Measurements from ENCODE around the gene PRMT9. TPM values are rescaled to one million over a fixed set of nuclear protein-coding genes. Genes with fewer than 3 reads are reported as not detected.

Gene PRMT9
- total and polyA plus RNA-seq, 2 donors (not counting 1 experiment from before 2014, with no cell fraction given): 5.6 to 11.0 TPM

- no peak overlapping the region for H3K4me2 ChIP-seq (replicated peaks; ENCODE audit: low read depth, low read length, poor library complexity, severe bottlenecking)
- POLR2A ChIA-PET: no interaction called here
- CTCF ChIA-PET: interaction anchor here (0.6 kb wide), 1 partner anchor 636 kb away, joined by 3 read pairs; no protein-coding TSS in a partner anchor
- no peaks in the 10 kb centered on the region for H4K20me1 ChIP-seq (ENCODE audit: control insufficient read depth, insufficient read depth, low read length, poor library complexity, severe bottlenecking)
- no peaks in the 10 kb centered on the region for H3K36me3 ChIP-seq (replicated peaks in 1 of 2; ENCODE audit: control extremely low read depth in 1 of 2, control insufficient read depth in 1 of 2, extremely low read depth in 1 of 2, insufficient read depth in 2 of 2, low read length in 1 of 2)
- TF ChIP-seq EZH2 (IDR thresholded peaks at IDR 0.05; ENCODE audit: borderline replicate concordance, insufficient read depth, low read depth, low read length, poor library complexity, severe bottlenecking): no peak
- TF ChIP-seq, protein P1, sequence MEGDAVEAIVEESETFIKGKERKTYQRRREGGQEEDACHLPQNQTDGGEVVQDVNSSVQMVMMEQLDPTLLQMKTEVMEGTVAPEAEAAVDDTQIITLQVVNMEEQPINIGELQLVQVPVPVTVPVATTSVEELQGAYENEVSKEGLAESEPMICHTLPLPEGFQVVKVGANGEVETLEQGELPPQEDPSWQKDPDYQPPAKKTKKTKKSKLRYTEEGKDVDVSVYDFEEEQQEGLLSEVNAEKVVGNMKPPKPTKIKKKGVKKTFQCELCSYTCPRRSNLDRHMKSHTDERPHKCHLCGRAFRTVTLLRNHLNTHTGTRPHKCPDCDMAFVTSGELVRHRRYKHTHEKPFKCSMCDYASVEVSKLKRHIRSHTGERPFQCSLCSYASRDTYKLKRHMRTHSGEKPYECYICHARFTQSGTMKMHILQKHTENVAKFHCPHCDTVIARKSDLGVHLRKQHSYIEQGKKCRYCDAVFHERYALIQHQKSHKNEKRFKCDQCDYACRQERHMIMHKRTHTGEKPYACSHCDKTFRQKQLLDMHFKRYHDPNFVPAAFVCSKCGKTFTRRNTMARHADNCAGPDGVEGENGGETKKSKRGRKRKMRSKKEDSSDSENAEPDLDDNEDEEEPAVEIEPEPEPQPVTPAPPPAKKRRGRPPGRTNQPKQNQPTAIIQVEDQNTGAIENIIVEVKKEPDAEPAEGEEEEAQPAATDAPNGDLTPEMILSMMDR (IDR thresholded peaks at IDR 0.05): no peak
- Mint-ChIP-seq H3K27ac (no peak overlapping the region), H3K27me3 (peaks cover 42% of the 10 kb centered on the region), H3K4me3 (peak overlapping the region; percentile 63), H3K4me1 (peaks cover 17% of the 10 kb centered on the region), H3K9me3 (ENCODE audit: insufficient read depth) (no peaks in the 10 kb centered on the region)
- H3K79me2 ChIP-seq (ENCODE audit: control insufficient read depth, insufficient read depth, low read length): no peaks in the 10 kb centered on the region
- peaks cover 0 to 3% (median 0%) of the 10 kb centered on the region in 3 donors for H3K9me3 ChIP-seq (ENCODE audit: control extremely low read depth in 1 of 3, control insufficient read depth in 2 of 3, insufficient read depth in 1 of 3, low read length in 2 of 3)
- no CpG with 5 or more reads among the region's 4 CpGs for WGBS (ENCODE audit: insufficient coverage)
- H3K27me3 ChIP-seq (replicated peaks in 1 of 4; ENCODE audit: control extremely low read depth in 1 of 4, control insufficient read depth in 3 of 4, insufficient read depth in 4 of 4, low read length in 3 of 4): peaks cover 0 to 34% (median 22%) of the 10 kb centered on the region in 4 experiments
- no peak for ATAC-seq (ENCODE audit: low read depth)
- H3K4me1 ChIP-seq (ENCODE audit: control insufficient read depth in 2 of 2, insufficient read depth in 2 of 2, low read length in 2 of 2): peaks cover 16 to 22% of the 10 kb centered on the region in 2 donors
- no peak overlapping the region for H3K9ac ChIP-seq (ENCODE audit: low read length)
- DNase-seq: no peak
- no peak overlapping the region for H3K27ac ChIP-seq (ENCODE audit: low read length in 2 of 2)
- intact Hi-C loops (cut with micrococcal nuclease): no loop called here
- no peak overlapping the region for H3K4me3 ChIP-seq (ENCODE audit: control extremely low read depth in 1 of 5, extremely low read depth in 1 of 5, insufficient read depth in 1 of 5, low read depth in 2 of 5, low read length in 4 of 5)
- H2AFZ ChIP-seq (ENCODE audit: insufficient read depth, low read depth, low read length, poor library complexity, severe bottlenecking): no peak overlapping the region
These were observed 46.4 kb upstream of the PRMT9 start for GRCh38 chr4:147730333-147730732.

GRCh38 chr4:147727476-147728028 lies 43.6 kb upstream of the PRMT9 start:
- no peaks in the 10 kb centered on the region for H3K79me2 ChIP-seq (ENCODE audit: control insufficient read depth, insufficient read depth, low read length)
- no peaks in the 10 kb centered on the region for H4K20me1 ChIP-seq (ENCODE audit: control insufficient read depth, insufficient read depth, low read length, poor library complexity, severe bottlenecking)
- 94% methylated on average over 2 of the region's 2 CpGs for WGBS (ENCODE audit: insufficient coverage)
- H3K9me3 Mint-ChIP-seq (ENCODE audit: insufficient read depth): no peaks in the 10 kb centered on the region
- intact Hi-C loops (cut with micrococcal nuclease): no loop called here
- peaks cover 0 to 3% (median 0%) of the 10 kb centered on the region in 3 donors for H3K9me3 ChIP-seq (ENCODE audit: control extremely low read depth in 1 of 3, control insufficient read depth in 2 of 3, insufficient read depth in 1 of 3, low read length in 2 of 3)
- no peak overlapping the region for H3K4me2 ChIP-seq (replicated peaks; ENCODE audit: low read depth, low read length, poor library complexity, severe bottlenecking)
- no peak overlapping the region for H3K27ac ChIP-seq (ENCODE audit: low read length in 2 of 2)
- no peak overlapping the region for H3K27ac Mint-ChIP-seq
- peaks cover 7% of the 10 kb centered on the region for H3K4me1 Mint-ChIP-seq
- H3K4me3 ChIP-seq (ENCODE audit: control extremely low read depth in 1 of 5, extremely low read depth in 1 of 5, insufficient read depth in 1 of 5, low read depth in 2 of 5, low read length in 4 of 5): no peak overlapping the region
- TF ChIP-seq, protein P1 (IDR thresholded peaks at IDR 0.05): no peak
- TF ChIP-seq EZH2 (IDR thresholded peaks at IDR 0.05; ENCODE audit: borderline replicate concordance, insufficient read depth, low read depth, low read length, poor library complexity, severe bottlenecking): no peak
- H3K27me3 Mint-ChIP-seq: peaks cover 19% of the 10 kb centered on the region
- POLR2A ChIA-PET: interaction anchor here (0.5 kb wide), 1 partner anchor 43 kb away, joined by 3 read pairs; no protein-coding TSS in a partner anchor
- no peaks in the 10 kb centered on the region for H3K36me3 ChIP-seq (replicated peaks in 1 of 2; ENCODE audit: control extremely low read depth in 1 of 2, control insufficient read depth in 1 of 2, extremely low read depth in 1 of 2, insufficient read depth in 2 of 2, low read length in 1 of 2)
- no peak for ATAC-seq (ENCODE audit: low read depth)
- no peak overlapping the region for H3K4me3 Mint-ChIP-seq
- no peak overlapping the region for H2AFZ ChIP-seq (ENCODE audit: insufficient read depth, low read depth, low read length, poor library complexity, severe bottlenecking)
- H3K9ac ChIP-seq (ENCODE audit: low read length): no peak overlapping the region
- H3K4me1 ChIP-seq (ENCODE audit: control insufficient read depth in 2 of 2, insufficient read depth in 2 of 2, low read length in 2 of 2): peaks cover 8 to 9% of the 10 kb centered on the region in 2 donors
- no peak for DNase-seq
- CTCF ChIA-PET: interaction anchor here (1.5 kb wide), 1 partner anchor 139 kb away, joined by 4 read pairs; no protein-coding TSS in a partner anchor
- H3K27me3 ChIP-seq (replicated peaks in 1 of 4; ENCODE audit: control extremely low read depth in 1 of 4, control insufficient read depth in 3 of 4, insufficient read depth in 4 of 4, low read length in 3 of 4): peaks cover 0 to 14% (median 2%) of the 10 kb centered on the region in 4 experiments

Data from B cell (primary cell).